ENCODE results near the gene PEDS1. TPM values are rescaled to one million over a fixed set of nuclear protein-coding genes. Genes with fewer than 3 reads are reported as not detected.
"Not testable (repeated sequence)": the region's sequence is repeated elsewhere in the genome, so short reads cannot be mapped to it uniquely, and the experiment has no call there.

PEDS1 gene
- total RNA-seq, 1 donor from 2014 or later: 29.9 TPM

- TF ChIP-seq CTCF (conservative IDR thresholded peaks at IDR 0.05): no peak
- DNase-seq (ENCODE audit: extremely low spot score, unreplicated experiment): no peak
- H3K4me1 Mint-ChIP-seq (ENCODE audit: unreplicated experiment): peaks cover 31% of the 10 kb centered on the region
- no peak overlapping the region for H3K4me3 Mint-ChIP-seq
- H3K36me3 Mint-ChIP-seq: peaks cover 9% of the 10 kb centered on the region
- peak overlapping the region; percentile 14 for H3K27ac Mint-ChIP-seq
- H3K27me3 Mint-ChIP-seq: no peaks in the 10 kb centered on the region
- H3K9me3 Mint-ChIP-seq: peaks cover 5% of the 10 kb centered on the region
Observed at GRCh38 chr20:50170549-50171220, 17.2 kb upstream of the PEDS1 start.

GRCh38 chr20:50169329-50169823 is 15.9 kb upstream of the PEDS1 start:
- no peaks in the 10 kb centered on the region for H3K27me3 Mint-ChIP-seq
- peaks cover 9% of the 10 kb centered on the region for H3K36me3 Mint-ChIP-seq
- peak; percentile 90 for TF ChIP-seq CTCF (conservative IDR thresholded peaks at IDR 0.05)
- peak overlapping the region; percentile 57 for H3K4me3 Mint-ChIP-seq
- H3K4me1 Mint-ChIP-seq (ENCODE audit: unreplicated experiment): peaks cover 34% of the 10 kb centered on the region
- H3K27ac Mint-ChIP-seq: peak overlapping the region; percentile 40
- H3K9me3 Mint-ChIP-seq: peaks cover 5% of the 10 kb centered on the region
- DNase-seq (ENCODE audit: extremely low spot score, unreplicated experiment): no peak

- peak overlapping the region; percentile 85 for H3K4me3 Mint-ChIP-seq
- TF ChIP-seq CTCF (conservative IDR thresholded peaks at IDR 0.05): no peak
- H3K36me3 Mint-ChIP-seq: peaks cover 4% of the 10 kb centered on the region
- H3K4me1 Mint-ChIP-seq (ENCODE audit: unreplicated experiment): peaks cover 33% of the 10 kb centered on the region
- peak overlapping the region; percentile 97 for H3K27ac Mint-ChIP-seq
- H3K27me3 Mint-ChIP-seq: no peaks in the 10 kb centered on the region
- peaks cover 5% of the 10 kb centered on the region for H3K9me3 Mint-ChIP-seq
- peak; percentile 87 for DNase-seq (ENCODE audit: extremely low spot score, unreplicated experiment)
Observed at GRCh38 chr20:50165684-50166554, 12.4 kb upstream of the PEDS1 start.

- no peak for TF ChIP-seq CTCF (conservative IDR thresholded peaks at IDR 0.05)
- Mint-ChIP-seq H3K36me3 (no peaks in the 10 kb centered on the region), H3K9me3 (no peaks in the 10 kb centered on the region), H3K4me1 (ENCODE audit: unreplicated experiment) (peaks cover 24% of the 10 kb centered on the region), H3K27me3 (no peaks in the 10 kb centered on the region), H3K4me3 (peak overlapping the region; percentile 41), H3K27ac (peak overlapping the region; percentile 65)
- no peak for DNase-seq (ENCODE audit: extremely low spot score, unreplicated experiment)
Observed at GRCh38 chr20:50163570-50164317, 10.2 kb upstream of the PEDS1 start.

GRCh38 chr20:50161494-50161893 is 8.0 kb upstream of the PEDS1 start:
- H3K9me3 Mint-ChIP-seq; H3K4me3 Mint-ChIP-seq; DNase-seq (ENCODE audit: extremely low spot score, unreplicated experiment); H3K27me3 Mint-ChIP-seq; H3K36me3 Mint-ChIP-seq; H3K27ac Mint-ChIP-seq: not testable (repeated sequence)
- H3K4me1 Mint-ChIP-seq (ENCODE audit: unreplicated experiment): peaks cover 24% of the 10 kb centered on the region

Data from type B pancreatic cell (in vitro differentiated cells).